Neural cell (in vitro differentiated cells): Measurements from ENCODE around the gene ADGRG6. TPM values are rescaled to one million over a fixed set of nuclear protein-coding genes. Genes with fewer than 3 reads are reported as not detected.

ENCODE experiments used
- H2AFZ ChIP-seq: fragments of 200-600, 300-800 bp; sonication (generic), shearing (Covaris generic); 2 replicates; pipeline ENCODE4 v1.6.0; 2014; ENCODE audit warnings: low read depth, mild to moderate bottlenecking, antibody characterized with exemption, low read length, moderate library complexity
- H3F3A ChIP-seq: fragments of 200-600 bp; shearing (Covaris generic); 2 replicates; pipeline ENCODE4 v1.6.1; 2016; ENCODE audit warnings: mild to moderate bottlenecking, moderate library complexity, mixed read lengths, antibody characterized with exemption, low read length; ENCODE audit not compliant: insufficient read depth, poor library complexity, severe bottlenecking
- H3K27ac ChIP-seq: fragments of 200-600, 300-800 bp; sonication (generic), shearing (Covaris generic); 2 replicates; pipeline ENCODE4 v1.5.1; 2014; ENCODE audit warnings: mild to moderate bottlenecking, low read length, moderate library complexity
- H3K27me3 ChIP-seq: fragments of 300-800, 200-600 bp; sonication (generic), shearing (Covaris generic); 2 replicates; pipeline ENCODE4 v1.6.0; 2014; ENCODE audit warnings: mild to moderate bottlenecking, low read depth, low read length, moderate library complexity; ENCODE audit not compliant: insufficient read depth
- H3K36me3 ChIP-seq: fragments of 300-800, 200-600 bp; sonication (generic), shearing (Covaris generic); 2 replicates; pipeline ENCODE4 v1.5.1; 2014; ENCODE audit warnings: mild to moderate bottlenecking, antibody characterized with exemption, low read length, moderate library complexity; ENCODE audit not compliant: insufficient read depth
- H3K4me2 ChIP-seq: fragments of 300-800, 200-600 bp; sonication (generic), shearing (Covaris generic); 2 replicates; pipeline ENCODE4 v1.6.0; 2014; ENCODE audit warnings: mild to moderate bottlenecking, low read length
- H3K4me3 ChIP-seq: fragments of 300-800, 200-600 bp; sonication (generic), shearing (Covaris generic); 2 replicates; pipeline ENCODE4 v1.5.1; 2014; ENCODE audit warnings: mild to moderate bottlenecking, low read length, moderate library complexity
- H3K79me2 ChIP-seq: fragments of 200-600 bp; shearing (Covaris generic); replicated peaks from 2 replicates; pipeline ENCODE4 v1.6.0; 2014; ENCODE audit warnings: mild to moderate bottlenecking, low read length, moderate library complexity; ENCODE audit not compliant: insufficient read depth
- H3K9ac ChIP-seq: fragments of 300-800, 200-600 bp; sonication (generic), shearing (Covaris generic); 2 replicates; pipeline ENCODE4 v1.6.1; 2016; ENCODE audit warnings: mild to moderate bottlenecking, low read length, mixed read lengths
- H3K9me2 ChIP-seq: fragments of 200-600 bp; shearing (Covaris generic); 2 replicates; pipeline ENCODE4 v1.6.1; 2016; ENCODE audit warnings: mild to moderate bottlenecking, low read length, mixed read lengths; ENCODE audit not compliant: insufficient read depth
- H3K9me3 ChIP-seq: fragments of 200-600, 300-800 bp; sonication (generic), shearing (Covaris generic); 2 replicates; pipeline ENCODE4 v1.6.1; 2016; ENCODE audit warnings: mild to moderate bottlenecking, mixed run types, low read length, moderate library complexity, mixed read lengths
- H4K20me1 ChIP-seq: fragments of 200-600 bp; shearing (Covaris generic); 2 replicates; pipeline ENCODE4 v1.6.1; 2016; ENCODE audit warnings: mild to moderate bottlenecking, mixed run types; ENCODE audit not compliant: insufficient read depth
- CTCF ChIP-seq: fragments of 450-650 bp; IDR thresholded peaks from 2 replicates; pipeline ENCODE4 v1.5.1; 2014; ENCODE audit warnings: antibody characterized with exemption, mild to moderate bottlenecking, moderate library complexity; ENCODE audit not compliant: poor library complexity, severe bottlenecking
- EP300 ChIP-seq: fragments of 450-650 bp; conservative IDR thresholded peaks from 2 replicates; pipeline ENCODE4 v1.6.1; 2014; ENCODE audit warnings: antibody characterized with exemption, mild to moderate bottlenecking, moderate library complexity; ENCODE audit not compliant: poor library complexity, severe bottlenecking
- EZH2 ChIP-seq: fragments of 200-600, 300-800 bp; shearing (Covaris generic), sonication (generic); IDR thresholded peaks from 2 replicates; pipeline ENCODE4 v1.6.1; 2014; ENCODE audit warnings: antibody characterized with exemption, low read length, borderline replicate concordance, mild to moderate bottlenecking; ENCODE audit not compliant: insufficient read depth, poor library complexity, severe bottlenecking
- MXI1 ChIP-seq: fragments of 450-650 bp; conservative IDR thresholded peaks from 2 replicates; pipeline ENCODE4 v1.6.1; 2014; ENCODE audit warnings: antibody characterized with exemption, mild to moderate bottlenecking; ENCODE audit not compliant: poor library complexity, severe bottlenecking
- POLR2AphosphoS5 ChIP-seq: IDR thresholded peaks from 2 replicates; pipeline ENCODE4 v1.6.1; 2012
- RAD21 ChIP-seq: fragments of 450-650 bp; conservative IDR thresholded peaks from 2 replicates; pipeline ENCODE4 v1.6.1; 2014; ENCODE audit warnings: antibody characterized with exemption, mild to moderate bottlenecking, moderate library complexity
- SMC3 ChIP-seq: fragments of 450-650 bp; conservative IDR thresholded peaks from 2 replicates; pipeline ENCODE4 v1.6.1; 2014; ENCODE audit warnings: antibody characterized with exemption, mild to moderate bottlenecking, moderate library complexity; ENCODE audit not compliant: poor library complexity
- TAF1 ChIP-seq: IDR thresholded peaks from 2 replicates; pipeline ENCODE4 v1.6.1; 2012; ENCODE audit warnings: low read depth
- polyA plus RNA-seq: library from polyadenylated mRNA; depleted of rRNA; stranded (reverse); fragments of >200 nt; gene quantifications from 2 replicates; pipeline ENCODE4 v1.2.3, GENCODE V29; 2014
- TF ChIP-seq, protein P1 (sequence below): IDR thresholded peaks from 2 replicates; pipeline ENCODE4 v1.6.1; 2012; ENCODE audit warnings: borderline replicate concordance

Gene ADGRG6
- polyA plus RNA-seq, 1 donor from 2014 or later, result 0.37 TPM

GRCh38 chr6:142408409-142408808 lies 106.6 kb downstream of the ADGRG6 start:
- H3K4me3 ChIP-seq, result no peak overlapping the region
- TF ChIP-seq MXI1, result no peak
- TF ChIP-seq SMC3, result no peak
- no peak for TF ChIP-seq EZH2
- TF ChIP-seq RAD21, result no peak
- TF ChIP-seq TAF1, result no peak
- TF ChIP-seq, protein P1, sequence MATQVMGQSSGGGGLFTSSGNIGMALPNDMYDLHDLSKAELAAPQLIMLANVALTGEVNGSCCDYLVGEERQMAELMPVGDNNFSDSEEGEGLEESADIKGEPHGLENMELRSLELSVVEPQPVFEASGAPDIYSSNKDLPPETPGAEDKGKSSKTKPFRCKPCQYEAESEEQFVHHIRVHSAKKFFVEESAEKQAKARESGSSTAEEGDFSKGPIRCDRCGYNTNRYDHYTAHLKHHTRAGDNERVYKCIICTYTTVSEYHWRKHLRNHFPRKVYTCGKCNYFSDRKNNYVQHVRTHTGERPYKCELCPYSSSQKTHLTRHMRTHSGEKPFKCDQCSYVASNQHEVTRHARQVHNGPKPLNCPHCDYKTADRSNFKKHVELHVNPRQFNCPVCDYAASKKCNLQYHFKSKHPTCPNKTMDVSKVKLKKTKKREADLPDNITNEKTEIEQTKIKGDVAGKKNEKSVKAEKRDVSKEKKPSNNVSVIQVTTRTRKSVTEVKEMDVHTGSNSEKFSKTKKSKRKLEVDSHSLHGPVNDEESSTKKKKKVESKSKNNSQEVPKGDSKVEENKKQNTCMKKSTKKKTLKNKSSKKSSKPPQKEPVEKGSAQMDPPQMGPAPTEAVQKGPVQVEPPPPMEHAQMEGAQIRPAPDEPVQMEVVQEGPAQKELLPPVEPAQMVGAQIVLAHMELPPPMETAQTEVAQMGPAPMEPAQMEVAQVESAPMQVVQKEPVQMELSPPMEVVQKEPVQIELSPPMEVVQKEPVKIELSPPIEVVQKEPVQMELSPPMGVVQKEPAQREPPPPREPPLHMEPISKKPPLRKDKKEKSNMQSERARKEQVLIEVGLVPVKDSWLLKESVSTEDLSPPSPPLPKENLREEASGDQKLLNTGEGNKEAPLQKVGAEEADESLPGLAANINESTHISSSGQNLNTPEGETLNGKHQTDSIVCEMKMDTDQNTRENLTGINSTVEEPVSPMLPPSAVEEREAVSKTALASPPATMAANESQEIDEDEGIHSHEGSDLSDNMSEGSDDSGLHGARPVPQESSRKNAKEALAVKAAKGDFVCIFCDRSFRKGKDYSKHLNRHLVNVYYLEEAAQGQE, result no peak
- TF ChIP-seq POLR2AphosphoS5, result no peak
- no peak for TF ChIP-seq CTCF
- no peak for TF ChIP-seq EP300

GRCh38 chr6:142409794-142410193 lies 108.0 kb downstream of the ADGRG6 start:
- H3K27ac ChIP-seq, result no peak overlapping the region
- H3K9me2 ChIP-seq, result no peaks in the 10 kb centered on the region
- H3K9me3 ChIP-seq, result no peaks in the 10 kb centered on the region
- no peaks in the 10 kb centered on the region for H3K36me3 ChIP-seq
- TF ChIP-seq CTCF (no peak), SMC3 (no peak), EP300 (no peak), EZH2 (no peak), TAF1 (no peak), POLR2AphosphoS5 (no peak), MXI1 (no peak), RAD21 (no peak)
- TF ChIP-seq, protein P1, result no peak
- H3K4me3 ChIP-seq, result no peak overlapping the region
- H2AFZ ChIP-seq, result no peak overlapping the region
- H3K79me2 ChIP-seq, result no peaks in the 10 kb centered on the region
- no peaks in the 10 kb centered on the region for H3K27me3 ChIP-seq
- H3K4me2 ChIP-seq, result no peak overlapping the region
- no peaks in the 10 kb centered on the region for H4K20me1 ChIP-seq
- H3F3A ChIP-seq, result no peaks in the 10 kb centered on the region
- no peak overlapping the region for H3K9ac ChIP-seq

More at GRCh38 chr6:142408409-142408808, 106.6 kb downstream of the ADGRG6 start:
- Histone ChIP-seq H3K9me2 (no peaks in the 10 kb centered on the region), H3K36me3 (no peaks in the 10 kb centered on the region), H3K4me2 (no peak overlapping the region), H3K27ac (no peak overlapping the region), H3K9me3 (no peaks in the 10 kb centered on the region), H3K9ac (no peak overlapping the region), H3K27me3 (no peaks in the 10 kb centered on the region), H3K79me2 (no peaks in the 10 kb centered on the region), H2AFZ (no peak overlapping the region), H4K20me1 (no peaks in the 10 kb centered on the region), H3F3A (no peaks in the 10 kb centered on the region)
